Measurements from ENCODE around the gene KBTBD13. TPM values are rescaled to one million over a fixed set of nuclear protein-coding genes. Genes with fewer than 3 reads are reported as not detected.

The KBTBD13 gene
- total and polyA plus RNA-seq, 12 donors: not detected

DNA sequence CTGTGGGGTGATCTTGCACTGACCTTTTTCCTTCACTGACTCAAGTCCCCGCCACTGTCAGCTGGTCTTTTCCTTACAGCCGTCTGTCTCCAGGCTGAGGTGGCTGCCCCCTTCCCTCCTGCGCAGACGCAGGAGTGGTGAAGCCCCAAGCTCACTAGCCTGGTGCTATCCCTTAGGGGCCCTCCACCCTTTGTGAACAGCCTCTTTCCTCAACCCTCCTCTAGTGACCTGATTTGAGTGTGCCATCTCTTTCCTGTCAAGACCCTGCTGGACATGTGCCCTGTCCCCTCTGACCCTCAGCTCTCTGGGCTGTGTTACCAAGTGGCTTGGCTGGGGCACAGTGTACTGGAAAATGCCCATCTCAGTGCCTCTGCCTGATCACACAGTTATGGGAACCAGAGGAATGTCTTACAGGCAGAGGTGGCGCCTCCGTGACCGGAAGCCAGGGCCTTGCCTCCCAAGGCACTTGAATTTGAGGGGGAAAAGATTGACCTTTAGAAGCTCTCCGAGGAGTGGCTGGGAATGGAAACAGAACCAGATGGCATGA, 8.7 kb downstream of the KBTBD13 start:
- Histone ChIP-seq H3K36me3 (replicated peaks in 1 of 2) (no peaks in the 10 kb centered on the region), H3K27me3 (peaks cover 6% of the 10 kb centered on the region), H3K4me3 (no peak overlapping the region), H3K9me3 (replicated peaks in 1 of 3) (no peaks in the 10 kb centered on the region), H3K4me1 (replicated peaks in 1 of 2) (peaks cover 0 to 11% of the 10 kb centered on the region in 2 donors), H3K27ac (no peak overlapping the region)
- 75 to 84% (median 79%) methylated on average over 4 to 8 of the region's 8 CpGs for WGBS, 4 donors
- intact Hi-C loops (cut with DNase I): no loop called here
- TF ChIP-seq, protein P1, sequence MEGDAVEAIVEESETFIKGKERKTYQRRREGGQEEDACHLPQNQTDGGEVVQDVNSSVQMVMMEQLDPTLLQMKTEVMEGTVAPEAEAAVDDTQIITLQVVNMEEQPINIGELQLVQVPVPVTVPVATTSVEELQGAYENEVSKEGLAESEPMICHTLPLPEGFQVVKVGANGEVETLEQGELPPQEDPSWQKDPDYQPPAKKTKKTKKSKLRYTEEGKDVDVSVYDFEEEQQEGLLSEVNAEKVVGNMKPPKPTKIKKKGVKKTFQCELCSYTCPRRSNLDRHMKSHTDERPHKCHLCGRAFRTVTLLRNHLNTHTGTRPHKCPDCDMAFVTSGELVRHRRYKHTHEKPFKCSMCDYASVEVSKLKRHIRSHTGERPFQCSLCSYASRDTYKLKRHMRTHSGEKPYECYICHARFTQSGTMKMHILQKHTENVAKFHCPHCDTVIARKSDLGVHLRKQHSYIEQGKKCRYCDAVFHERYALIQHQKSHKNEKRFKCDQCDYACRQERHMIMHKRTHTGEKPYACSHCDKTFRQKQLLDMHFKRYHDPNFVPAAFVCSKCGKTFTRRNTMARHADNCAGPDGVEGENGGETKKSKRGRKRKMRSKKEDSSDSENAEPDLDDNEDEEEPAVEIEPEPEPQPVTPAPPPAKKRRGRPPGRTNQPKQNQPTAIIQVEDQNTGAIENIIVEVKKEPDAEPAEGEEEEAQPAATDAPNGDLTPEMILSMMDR (IDR thresholded peaks at IDR 0.05): no peak
- no peak for DNase-seq

DNA sequence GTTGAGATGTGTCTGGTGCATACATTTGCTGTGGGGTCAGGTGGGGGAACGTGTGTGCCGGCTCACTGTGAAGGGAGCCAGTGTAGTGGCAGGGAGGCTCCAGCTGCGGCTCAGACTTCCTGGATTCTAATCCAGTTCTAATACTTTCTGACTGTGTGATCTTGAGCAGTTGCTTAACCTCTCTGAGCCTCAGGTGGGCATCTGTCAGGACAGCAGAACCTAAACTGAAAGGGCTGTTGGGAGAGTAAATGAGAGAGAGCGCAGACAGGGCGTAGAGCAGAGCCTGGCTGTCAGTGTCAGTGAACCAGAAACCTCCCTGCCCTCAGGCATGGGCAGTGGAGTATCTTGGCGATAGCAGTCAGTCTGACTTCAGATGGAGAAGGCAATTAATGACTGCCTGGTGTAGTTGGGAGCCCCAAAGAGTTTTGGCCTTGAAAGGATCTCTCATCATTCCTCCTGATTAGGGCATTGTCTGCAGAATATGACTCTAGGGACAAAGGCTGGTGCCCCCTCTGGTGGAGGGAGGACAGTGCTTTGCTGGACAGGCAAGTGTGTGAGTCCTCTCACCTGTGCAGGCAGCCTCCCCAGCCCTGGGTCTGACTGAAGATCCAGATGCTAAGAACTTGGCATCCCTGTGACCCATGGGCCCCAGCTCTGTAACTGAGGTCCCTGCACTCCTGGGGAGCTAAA, 9.6 kb downstream of the KBTBD13 start:
- Histone ChIP-seq H3K36me3 (replicated peaks in 1 of 2) (no peaks in the 10 kb centered on the region), H3K27ac (no peak overlapping the region), H3K9me3 (replicated peaks in 1 of 3) (no peaks in the 10 kb centered on the region), H3K4me3 (no peak overlapping the region), H3K4me1 (replicated peaks in 1 of 2) (peaks cover 0 to 11% of the 10 kb centered on the region in 2 donors), H3K27me3 (peaks cover 6% of the 10 kb centered on the region)
- no peak for TF ChIP-seq POLR2A (IDR thresholded peaks at IDR 0.05)
- TF ChIP-seq, protein P1 (IDR thresholded peaks at IDR 0.05): peak; percentile 26 to 50 (median 38)
- intact Hi-C loops (cut with DNase I): no loop called here
- WGBS, 4 donors: 66 to 81% (median 70%) methylated on average over 3 to 6 of the region's 6 CpGs
- peak in 4 of 7 donors; percentile 49 to 76 (median 57) for DNase-seq

DNA sequence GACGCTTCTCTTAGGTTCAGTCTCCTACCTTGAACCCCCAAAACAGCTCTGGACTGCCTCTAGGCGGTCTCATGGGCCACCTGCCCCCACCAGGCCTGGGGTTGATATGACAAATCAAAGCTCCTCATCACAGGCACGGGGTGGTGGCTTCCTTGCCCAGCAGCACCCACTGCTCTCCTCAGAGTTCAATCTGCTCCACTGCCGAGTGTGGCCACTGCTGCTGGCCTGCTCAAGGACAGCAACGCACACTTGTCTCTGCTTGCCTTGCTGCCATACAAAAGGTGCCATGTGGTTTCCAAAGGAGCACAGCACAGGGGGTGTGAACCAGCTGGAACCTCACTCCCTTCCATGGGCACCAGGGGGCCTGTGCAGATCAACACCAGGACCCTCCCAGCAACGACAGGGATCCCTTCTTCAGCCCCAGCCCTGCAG, 10.2 kb downstream of the KBTBD13 start:
- no peak for TF ChIP-seq POLR2A (IDR thresholded peaks at IDR 0.05)
- TF ChIP-seq, protein P1 (IDR thresholded peaks at IDR 0.05): no peak
- intact Hi-C loops (cut with DNase I): no loop called here
- DNase-seq: peak in 3 of 7 donors; percentile 38 to 60 (median 54)
- WGBS, 4 donors: 49 to 76% (median 61%) methylated on average over 2 to 6 of the region's 6 CpGs
- Histone ChIP-seq H3K27ac (no peak overlapping the region), H3K36me3 (replicated peaks in 1 of 2) (no peaks in the 10 kb centered on the region), H3K9me3 (replicated peaks in 1 of 3) (no peaks in the 10 kb centered on the region), H3K4me3 (no peak overlapping the region), H3K27me3 (peaks cover 6% of the 10 kb centered on the region), H3K4me1 (replicated peaks in 1 of 2) (peaks cover 0 to 11% of the 10 kb centered on the region in 2 donors)

DNA sequence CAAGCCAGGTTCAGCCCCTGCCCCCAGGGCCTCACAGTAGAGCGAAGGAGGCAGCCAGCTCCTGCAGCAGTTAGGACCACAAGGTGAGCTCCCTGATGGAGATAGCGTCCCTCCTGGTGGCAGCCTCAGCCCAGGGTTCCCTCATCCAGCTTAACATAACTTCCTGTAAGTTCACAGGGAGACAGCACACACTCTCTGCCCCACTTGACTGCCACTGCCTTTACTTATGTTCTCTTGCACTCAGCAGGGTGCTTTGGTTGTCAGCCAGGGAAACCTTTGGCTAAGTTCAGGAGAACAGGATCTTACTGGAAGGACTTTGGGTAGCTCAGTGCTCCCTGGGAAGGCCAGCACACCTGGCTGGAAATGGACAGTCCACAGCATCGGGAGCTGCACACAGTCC, 10.9 kb downstream of the KBTBD13 start:
- H3K9me3 ChIP-seq (replicated peaks in 1 of 3): no peaks in the 10 kb centered on the region
- WGBS, 4 donors: 75 to 94% (median 88%) methylated on average over 2 to 3 of the region's 3 CpGs
- TF ChIP-seq, protein P1 (IDR thresholded peaks at IDR 0.05): no peak
- no peak for TF ChIP-seq POLR2A (IDR thresholded peaks at IDR 0.05)
- no peak overlapping the region for H3K4me3 ChIP-seq
- intact Hi-C loops (cut with DNase I): no loop called here
- no peaks in the 10 kb centered on the region for H3K36me3 ChIP-seq (replicated peaks in 1 of 2)
- no peak for DNase-seq
- peak overlapping the region in 1 of 5 donors; percentile 45 for H3K27ac ChIP-seq
- peaks cover 0 to 10% of the 10 kb centered on the region in 2 donors for H3K4me1 ChIP-seq (replicated peaks in 1 of 2)
- peaks cover 2% of the 10 kb centered on the region for H3K27me3 ChIP-seq
